GM18502 (cell line): Measurements from ENCODE around the gene CCBE1.
"Not testable (repeated sequence)": the region's sequence is repeated elsewhere in the genome, so short reads cannot be mapped to it uniquely, and the experiment has no call there.

ENCODE experiments used
- ATAC-seq: cut with Tn5 transposase; IDR thresholded peaks from one replicate; pipeline ENCODE4 v1.9.1; 2021; ENCODE audit warnings: mild to moderate bottlenecking; ENCODE audit not compliant: unreplicated experiment, poor library complexity

CCBE1 gene

GRCh38 chr18:59551902-59552635, 145.2 kb downstream of the CCBE1 start:
- ATAC-seq: no peak

GRCh38 chr18:59550174-59550516, 147.1 kb downstream of the CCBE1 start:
- no peak for ATAC-seq

- ATAC-seq: no peak
These were observed 147.6 kb downstream of the CCBE1 start for GRCh38 chr18:59549503-59550173.

GRCh38 chr18:59547581-59548182, 149.5 kb downstream of the CCBE1 start:
- ATAC-seq: no peak

- no peak for ATAC-seq
These were observed 151.0 kb downstream of the CCBE1 start for GRCh38 chr18:59546188-59546587.

- ATAC-seq: no peak
These were observed 156.4 kb downstream of the CCBE1 start for GRCh38 chr18:59540780-59541179.

GRCh38 chr18:59540346-59540745, 156.9 kb downstream of the CCBE1 start:
- ATAC-seq: no peak

GRCh38 chr18:59539108-59539507, 158.1 kb downstream of the CCBE1 start:
- no peak for ATAC-seq

- ATAC-seq: no peak
These were observed 159.6 kb downstream of the CCBE1 start for GRCh38 chr18:59537579-59537978.

- no peak for ATAC-seq
These were observed 161.1 kb downstream of the CCBE1 start for GRCh38 chr18:59536166-59536565.

- ATAC-seq: no peak
These were observed 162.2 kb downstream of the CCBE1 start for GRCh38 chr18:59535055-59535454.

GRCh38 chr18:59528866-59529265, 168.4 kb downstream of the CCBE1 start:
- ATAC-seq: no peak

GRCh38 chr18:59520562-59521355, 176.5 kb downstream of the CCBE1 start:
- ATAC-seq: no peak

GRCh38 chr18:59518705-59519104, 178.5 kb downstream of the CCBE1 start:
- no peak for ATAC-seq

- ATAC-seq: no peak
These were observed 179.6 kb downstream of the CCBE1 start for GRCh38 chr18:59517446-59518165.

- ATAC-seq: no peak
These were observed 180.7 kb downstream of the CCBE1 start for GRCh38 chr18:59516356-59517155.

GRCh38 chr18:59515956-59516355, 181.3 kb downstream of the CCBE1 start:
- ATAC-seq: not testable (repeated sequence)

GRCh38 chr18:59515147-59515546, 182.1 kb downstream of the CCBE1 start:
- no peak for ATAC-seq

GRCh38 chr18:59514203-59514602, 183.0 kb downstream of the CCBE1 start:
- ATAC-seq: no peak
